Esophagus squamous epithelium (tissue), 4 donors: ENCODE results near the gene PLXDC1.

Experiments used
- CTCF ChIP-seq, 6 experiments: fragments of 450-650 bp in 4 of 6; fragments of 200-600 bp in 2 of 6; sonication (generic) in 2 of 6; IDR thresholded peaks; one replicate each; pipeline ENCODE4 v1.5.1; 2016 to 2019; ENCODE audit warnings: antibody characterized with exemption in 6 of 6, mild to moderate bottlenecking in 4 of 6, moderate library complexity in 4 of 6
- POLR2A ChIP-seq, 4 donors: fragments of 450-650 bp; IDR thresholded peaks; one replicate each; pipeline ENCODE4 v1.6.1; 2017; ENCODE audit warnings: antibody characterized with exemption in 4 of 4, mild to moderate bottlenecking in 4 of 4, moderate library complexity in 3 of 4

GRCh38 chr17:39094607-39095308 lies 56.7 kb downstream of the PLXDC1 start:
- TF ChIP-seq CTCF (IDR thresholded peaks at IDR 0.05) (no peak), POLR2A (IDR thresholded peaks at IDR 0.05) (no peak)
